Upper lobe of right lung (tissue), 1 donor: ENCODE results near the gene CSPG4. TPM values are rescaled to one million over a fixed set of nuclear protein-coding genes. Genes with fewer than 3 reads are reported as not detected.

ENCODE experiments used
- ATAC-seq: fragments of 200-7000 bp; cut with Tn5 transposase; one replicate; pipeline ENCODE4 v1.9.1; 2020; ENCODE audit warnings: mild to moderate bottlenecking, moderate library complexity
- DNase-seq: peaks from one replicate; pipeline ENCODE4 v3.0.0-alpha.2; 2020
- H3K27ac ChIP-seq: fragments of 200-600 bp; one replicate; pipeline ENCODE4 v1.8.0; 2022
- H3K27me3 ChIP-seq: fragments of 200-600 bp; one replicate; pipeline ENCODE4 v1.8.0; 2022; ENCODE audit warnings: mild to moderate bottlenecking
- H3K36me3 ChIP-seq: fragments of 200-600 bp; one replicate; pipeline ENCODE4 v1.8.0; 2022
- H3K4me1 ChIP-seq: fragments of 200-600 bp; one replicate; pipeline ENCODE4 v1.8.0; 2022
- H3K4me3 ChIP-seq: fragments of 200-600 bp; one replicate; pipeline ENCODE4 v1.8.0; 2022; ENCODE audit warnings: mild to moderate bottlenecking
- H3K9me3 ChIP-seq: fragments of 200-600 bp; one replicate; pipeline ENCODE4 v1.8.0; 2022
- CTCF ChIP-seq: fragments of 200-600 bp; IDR thresholded peaks from one replicate; pipeline ENCODE4 v1.8.0; 2022; ENCODE audit warnings: antibody characterized with exemption
- intact Hi-C: fragments of 100-400 bp; cut with DNase I; formaldehyde crosslinking; loops from one replicate; pipeline ENCODE4 v1.11.0; 2022
- total RNA-seq: library from RNA; stranded (reverse); fragmentation: NEBNext Ultra II Directional; extraction: Animal tissue kit (Norgen Biotek cat#: 25700); gene quantifications from one replicate; pipeline ENCODE4 v1.2.1, GENCODE V29; 2021
- donor health status: DM: no; HTN: yes; CAD: no; lungs with severe emphysema.

CSPG4 gene
- total RNA-seq, 1 donor from 2014 or later: 12.6 TPM

GRCh38 chr15:75650908-75651809 lies 61.5 kb downstream of the CSPG4 start:
- H3K4me1 ChIP-seq: peaks cover 64% of the 10 kb centered on the region
- intact Hi-C loops: no loop called here
- peak overlapping the region; percentile 62 for H3K27ac ChIP-seq
- H3K4me3 ChIP-seq: peak overlapping the region; percentile 90
- ATAC-seq (no peak), DNase-seq (no peak)
- H3K9me3 ChIP-seq: no peaks in the 10 kb centered on the region
- no peaks in the 10 kb centered on the region for H3K27me3 ChIP-seq
- TF ChIP-seq CTCF: no peak
- peaks cover 5% of the 10 kb centered on the region for H3K36me3 ChIP-seq

- Histone ChIP-seq H3K36me3 (no peaks in the 10 kb centered on the region), H3K9me3 (no peaks in the 10 kb centered on the region), H3K4me1 (peaks cover 61% of the 10 kb centered on the region), H3K27ac (no peak overlapping the region), H3K27me3 (no peaks in the 10 kb centered on the region), H3K4me3 (peak overlapping the region; percentile 90)
- TF ChIP-seq CTCF: no peak
- DNase-seq: no peak
- intact Hi-C loops: no loop called here
- ATAC-seq: no peak
Observed at GRCh38 chr15:75649848-75650247, 62.8 kb downstream of the CSPG4 start.

DNA sequence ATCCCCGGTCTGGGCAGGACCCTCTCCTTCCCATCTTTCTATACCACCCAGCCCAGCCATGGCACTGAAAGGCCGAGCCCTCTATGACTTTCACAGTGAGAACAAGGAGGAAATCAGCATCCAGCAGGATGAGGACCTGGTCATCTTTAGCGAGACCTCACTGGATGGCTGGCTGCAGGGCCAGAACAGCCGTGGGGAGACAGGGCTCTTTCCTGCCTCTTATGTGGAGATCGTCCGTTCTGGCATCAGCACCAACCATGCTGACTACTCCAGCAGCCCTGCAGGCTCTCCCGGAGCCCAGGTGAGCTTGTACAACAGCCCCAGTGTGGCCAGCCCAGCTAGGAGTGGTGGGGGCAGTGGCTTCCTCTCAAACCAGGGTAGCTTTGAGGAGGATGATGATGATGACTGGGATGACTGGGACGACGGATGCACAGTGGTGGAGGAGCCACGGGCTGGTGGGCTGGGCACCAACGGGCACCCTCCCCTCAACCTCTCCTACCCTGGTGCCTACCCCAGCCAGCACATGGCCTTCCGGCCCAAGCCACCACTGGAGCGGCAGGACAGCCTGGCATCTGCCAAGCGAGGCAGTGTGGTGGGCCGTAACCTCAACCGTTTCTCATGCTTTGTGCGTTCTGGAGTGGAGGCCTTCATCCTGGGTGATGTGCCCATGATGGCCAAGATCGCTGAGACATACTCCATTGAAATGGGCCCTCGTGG lies 63.4 kb downstream of the CSPG4 start:
- H3K4me1 ChIP-seq: peaks cover 61% of the 10 kb centered on the region
- DNase-seq (no peak), ATAC-seq (no peak)
- intact Hi-C loops: no loop called here
- no peak for TF ChIP-seq CTCF
- H3K4me3 ChIP-seq: peak overlapping the region; percentile 90
- H3K27ac ChIP-seq: peak overlapping the region; percentile 98
- no peaks in the 10 kb centered on the region for H3K9me3 ChIP-seq
- no peaks in the 10 kb centered on the region for H3K27me3 ChIP-seq
- no peaks in the 10 kb centered on the region for H3K36me3 ChIP-seq

DNA sequence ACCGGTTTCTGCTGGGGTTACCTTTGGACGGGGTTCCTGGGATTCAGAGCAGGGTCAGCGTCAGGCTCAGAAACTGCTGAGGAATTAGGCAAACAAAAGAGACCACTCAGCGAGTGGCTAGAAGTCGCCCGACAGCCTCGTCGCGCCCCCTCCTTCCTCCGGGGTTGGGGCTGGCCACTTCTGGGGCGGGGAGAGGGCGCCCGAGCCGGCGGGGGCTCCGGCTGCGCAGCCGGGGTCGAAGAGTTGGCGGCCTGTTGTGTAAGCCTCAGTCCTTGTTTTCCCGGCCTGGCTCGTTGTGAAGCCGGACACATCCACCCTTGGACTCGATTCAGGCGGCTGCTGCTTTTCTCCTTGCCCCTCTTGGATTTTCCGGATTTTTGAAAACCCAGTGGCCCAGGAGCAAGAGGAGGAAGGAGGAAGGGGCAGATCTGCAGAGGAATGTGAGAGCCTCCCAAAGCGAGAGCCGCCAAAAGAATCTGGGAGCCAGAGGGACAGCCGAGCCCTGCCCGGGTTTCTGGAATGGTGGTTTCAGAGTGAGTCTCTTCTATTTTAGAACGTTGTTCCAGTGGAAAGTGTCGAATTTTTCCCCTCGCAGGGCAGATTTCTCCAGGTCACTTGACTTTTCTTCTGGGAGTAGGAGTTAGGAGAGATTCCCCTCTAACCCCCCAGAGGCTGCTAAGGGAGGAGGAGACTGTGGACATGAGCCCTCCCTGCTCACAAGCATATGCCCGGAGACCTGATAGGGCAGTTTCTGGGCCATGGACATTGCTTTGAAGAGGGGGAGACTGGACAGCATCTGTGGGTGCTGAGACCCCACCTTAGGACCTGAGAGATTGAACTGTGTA lies 64.3 kb downstream of the CSPG4 start:
- Histone ChIP-seq H3K36me3 (no peaks in the 10 kb centered on the region), H3K4me3 (peak overlapping the region; percentile 90), H3K27ac (peak overlapping the region; percentile 98), H3K4me1 (peaks cover 57% of the 10 kb centered on the region), H3K27me3 (no peaks in the 10 kb centered on the region), H3K9me3 (no peaks in the 10 kb centered on the region)
- intact Hi-C loops: no loop called here
- ATAC-seq: peak; percentile 40
- no peak for TF ChIP-seq CTCF
- DNase-seq: peak; percentile 81

DNA sequence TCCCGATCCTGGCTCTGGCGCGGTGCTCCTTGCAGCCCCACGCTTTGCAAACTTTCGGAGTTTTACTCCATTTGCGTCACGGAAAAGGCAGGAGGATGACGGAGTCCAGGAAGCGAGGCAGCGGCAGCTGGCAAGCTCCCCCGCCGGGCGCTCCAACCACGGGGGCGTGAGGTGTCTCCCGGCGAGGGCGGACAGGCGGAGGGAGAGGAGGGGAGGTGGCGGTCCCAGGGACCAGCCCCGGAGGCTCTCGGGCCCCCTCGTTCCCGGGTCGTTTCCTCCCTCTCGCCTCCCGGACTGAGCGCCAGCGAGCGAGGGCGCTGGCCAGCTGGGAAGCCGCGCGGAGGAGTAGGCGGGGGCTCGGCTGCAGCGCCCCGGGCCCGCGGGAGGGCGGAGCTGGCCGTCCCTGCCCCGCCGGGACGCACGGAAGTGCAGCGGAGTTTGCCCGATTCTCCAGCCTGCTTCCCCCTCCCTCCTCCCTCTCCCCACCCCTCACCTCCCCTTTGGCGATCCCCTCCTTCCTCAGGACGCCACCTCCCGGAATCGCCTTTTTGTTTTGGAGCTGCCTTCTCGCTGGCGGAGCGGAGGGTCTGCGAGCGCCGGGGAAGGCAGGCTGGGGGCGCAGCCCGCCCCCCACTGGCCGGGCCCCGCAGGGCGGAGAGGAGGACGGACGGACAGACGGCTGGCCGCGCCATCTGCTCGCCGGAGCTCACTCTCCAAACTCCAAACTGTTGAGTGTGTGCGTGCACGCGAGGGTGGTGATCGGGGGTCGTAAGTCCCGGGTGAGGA lies 65.1 kb downstream of the CSPG4 start, which contains the start of gene SNX33:
TSS of gene SNX33 (plus strand) at position 543 of the 786 bp plus-strand sequence. CDS start 1,191 bp downstream, outside the sequence.
- peak within 1 kb of the TSS; percentile 90 for H3K4me3 ChIP-seq
- intact Hi-C loops: no loop called here

More for the DNA sequence above, 65.1 kb downstream of the CSPG4 start, which contains the start of gene SNX33:
- TF ChIP-seq CTCF: peak; percentile 55
- H3K27ac ChIP-seq: peak within 1 kb of the TSS; percentile 98
- no peaks in the 10 kb centered on the region for H3K9me3 ChIP-seq
- H3K36me3 ChIP-seq: no peaks in the 10 kb centered on the region
- DNase-seq (peak; percentile 92), ATAC-seq (peak; percentile 91)
- H3K4me1 ChIP-seq: peaks cover 49% of the 10 kb centered on the region
- no peaks in the 10 kb centered on the region for H3K27me3 ChIP-seq
